Fibroblast of lung (primary cell): Measurements from ENCODE around the gene PDZRN4. TPM values are rescaled to one million over a fixed set of nuclear protein-coding genes. Genes with fewer than 3 reads are reported as not detected.
"Not testable (repeated sequence)": the region's sequence is repeated elsewhere in the genome, so short reads cannot be mapped to it uniquely, and the experiment has no call there.

Experiments used
- DNase-seq, 2 donors: peaks; one replicate each; pipeline versions ENCODE4 v3.0.0 to v3.0.0-alpha.2; 2010; ENCODE audit warnings: low read depth in 2 of 2
- H2AFZ ChIP-seq: 2 replicates; pipeline ENCODE4 v1.5.1; 2012; ENCODE audit warnings: low read length, control low read depth, inconsistent platforms
- H3K27ac ChIP-seq: 2 replicates; pipeline ENCODE4 v1.5.1; 2011; ENCODE audit warnings: low read length, control low read depth; ENCODE audit not compliant: insufficient read depth
- H3K27me3 ChIP-seq: 2 replicates; pipeline ENCODE4 v1.5.1; 2011; ENCODE audit warnings: mild to moderate bottlenecking, low read length; ENCODE audit not compliant: control insufficient read depth, insufficient read depth
- H3K36me3 ChIP-seq: 2 replicates; pipeline ENCODE4 v1.5.1; 2011; ENCODE audit warnings: low read length; ENCODE audit not compliant: control insufficient read depth, insufficient read depth
- H3K4me1 ChIP-seq: 2 replicates; pipeline ENCODE4 v1.5.1; 2011; ENCODE audit warnings: low read length; ENCODE audit not compliant: control insufficient read depth, insufficient read depth; ENCODE audit errors: extremely low read depth
- H3K4me2 ChIP-seq: 2 replicates; pipeline ENCODE4 v1.5.1; 2011; ENCODE audit warnings: low read length, control low read depth; ENCODE audit not compliant: insufficient read depth; ENCODE audit errors: extremely low read depth
- H3K4me3 ChIP-seq, 4 experiments: fragments of 200-600 bp in 1 of 4; sonication (generic) in 1 of 4; replicated peaks in 1 of 4; 2 replicates each; pipeline ENCODE4 v1.5.1; 2011 to 2016; ENCODE audit warnings: low read length in 4 of 4, low read depth in 3 of 4, mild to moderate bottlenecking in 3 of 4, control low read depth in 2 of 4, inconsistent platforms in 1 of 4, mixed read lengths in 1 of 4; ENCODE audit not compliant: insufficient read depth in 1 of 4; ENCODE audit errors: control extremely low read depth in 1 of 4
- H3K79me2 ChIP-seq: 2 replicates; pipeline ENCODE4 v1.5.1; 2012; ENCODE audit warnings: mild to moderate bottlenecking, low read length, inconsistent platforms; ENCODE audit not compliant: control insufficient read depth, insufficient read depth
- H3K9ac ChIP-seq: 2 replicates; pipeline ENCODE4 v1.5.1; 2011; ENCODE audit warnings: mild to moderate bottlenecking, low read length, control low read depth; ENCODE audit not compliant: insufficient read depth
- H3K9me3 ChIP-seq: 2 replicates; pipeline ENCODE4 v1.5.1; 2012; ENCODE audit warnings: low read depth, low read length; ENCODE audit not compliant: control insufficient read depth, insufficient read depth
- H4K20me1 ChIP-seq: 2 replicates; pipeline ENCODE4 v1.5.1; 2011; ENCODE audit warnings: low read length; ENCODE audit not compliant: control insufficient read depth, insufficient read depth; ENCODE audit errors: extremely low read depth
- EZH2 ChIP-seq: IDR thresholded peaks from 2 replicates; pipeline ENCODE4 v1.5.1; 2012; ENCODE audit warnings: low read length, control low read depth, mild to moderate bottlenecking; ENCODE audit errors: missing control alignments
- polyA plus RNA-seq, 2 donors: library from polyadenylated mRNA; depleted of rRNA in 1 of 2; stranded (reverse) in 1 of 2; unstranded in 1 of 2; fragments of >200 nt; gene quantifications; 2 replicates each; pipeline ENCODE4 v1.2.1, GENCODE V29; 2011 to 2012; ENCODE audit warnings: missing spikeins in 1 of 2
- total RNA-seq: library from RNA; depleted of rRNA; stranded (reverse); fragments of >200 nt; gene quantifications from 2 replicates; pipeline ENCODE4 v1.2.1, GENCODE V29; 2014
- TF ChIP-seq, protein P1 (sequence below), 2 donors: IDR thresholded peaks in 1 of 2; conservative IDR thresholded peaks in 1 of 2; 1 replicate in 1 of 2; 2 replicates in 1 of 2; pipeline ENCODE4 v1.5.1; 2011 to 2012; ENCODE audit warnings: low read length in 2 of 2, control low read depth in 1 of 2, inconsistent platforms in 1 of 2, low read depth in 1 of 2, mild to moderate bottlenecking in 1 of 2

The PDZRN4 gene
- total and polyA plus RNA-seq, 2 donors (not counting 1 experiment from before 2014, with no cell fraction given): not detected

DNA sequence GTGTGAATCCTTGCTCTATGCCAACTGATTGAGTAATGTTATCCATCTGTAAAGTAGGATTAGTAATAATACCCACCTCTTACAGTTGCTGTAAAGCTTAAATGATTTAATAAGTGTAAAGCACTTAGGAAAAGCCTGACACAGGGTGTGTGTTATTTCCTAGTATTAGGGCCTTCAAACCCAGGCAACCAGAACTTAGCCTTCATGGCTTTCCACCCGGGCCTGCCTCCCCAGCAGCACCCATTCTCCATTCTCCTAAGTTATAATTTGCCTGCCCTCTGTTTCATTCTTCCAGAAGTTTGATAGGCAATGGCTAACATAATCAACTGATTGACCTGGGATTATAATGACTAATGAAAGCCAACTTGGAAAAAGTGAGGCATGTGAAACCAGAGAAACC is 20.4 kb upstream of the PDZRN4 start:
- no peak for DNase-seq
- Histone ChIP-seq H3K9ac (no peak overlapping the region), H3K79me2 (no peaks in the 10 kb centered on the region), H3K9me3 (no peaks in the 10 kb centered on the region), H3K27me3 (no peaks in the 10 kb centered on the region), H4K20me1 (no peaks in the 10 kb centered on the region), H3K4me2 (no peak overlapping the region), H3K4me1 (no peaks in the 10 kb centered on the region), H3K4me3 (no peak overlapping the region), H3K27ac (no peak overlapping the region), H2AFZ (no peak overlapping the region), H3K36me3 (no peaks in the 10 kb centered on the region)
- TF ChIP-seq, protein P1, sequence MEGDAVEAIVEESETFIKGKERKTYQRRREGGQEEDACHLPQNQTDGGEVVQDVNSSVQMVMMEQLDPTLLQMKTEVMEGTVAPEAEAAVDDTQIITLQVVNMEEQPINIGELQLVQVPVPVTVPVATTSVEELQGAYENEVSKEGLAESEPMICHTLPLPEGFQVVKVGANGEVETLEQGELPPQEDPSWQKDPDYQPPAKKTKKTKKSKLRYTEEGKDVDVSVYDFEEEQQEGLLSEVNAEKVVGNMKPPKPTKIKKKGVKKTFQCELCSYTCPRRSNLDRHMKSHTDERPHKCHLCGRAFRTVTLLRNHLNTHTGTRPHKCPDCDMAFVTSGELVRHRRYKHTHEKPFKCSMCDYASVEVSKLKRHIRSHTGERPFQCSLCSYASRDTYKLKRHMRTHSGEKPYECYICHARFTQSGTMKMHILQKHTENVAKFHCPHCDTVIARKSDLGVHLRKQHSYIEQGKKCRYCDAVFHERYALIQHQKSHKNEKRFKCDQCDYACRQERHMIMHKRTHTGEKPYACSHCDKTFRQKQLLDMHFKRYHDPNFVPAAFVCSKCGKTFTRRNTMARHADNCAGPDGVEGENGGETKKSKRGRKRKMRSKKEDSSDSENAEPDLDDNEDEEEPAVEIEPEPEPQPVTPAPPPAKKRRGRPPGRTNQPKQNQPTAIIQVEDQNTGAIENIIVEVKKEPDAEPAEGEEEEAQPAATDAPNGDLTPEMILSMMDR (conservative IDR thresholded peaks at IDR 0.05 in 1 of 2, IDR thresholded peaks at IDR 0.05 in 1 of 2; ENCODE audit: low read depth in 1 of 2, low read length in 2 of 2): no peak
- TF ChIP-seq EZH2: no peak

DNA sequence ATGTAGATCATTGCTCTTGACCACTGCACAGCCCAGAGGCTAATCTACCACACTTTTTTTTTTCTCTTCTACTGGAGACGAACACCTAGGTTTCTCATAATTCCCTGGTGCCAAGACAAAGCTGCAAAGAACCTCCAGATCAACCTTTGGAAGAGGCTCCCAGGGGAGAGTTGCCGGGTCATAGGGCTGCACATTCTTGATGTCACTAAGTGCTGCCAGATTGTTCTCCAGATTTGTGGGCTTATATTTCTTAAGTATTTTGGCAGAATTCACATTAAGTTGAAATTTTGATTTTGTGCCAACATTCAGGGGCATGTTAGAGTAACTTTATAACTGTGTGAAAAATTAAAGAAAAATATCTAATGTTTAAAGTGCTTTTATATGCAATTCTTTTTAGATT is 13.5 kb upstream of the PDZRN4 start:
- TF ChIP-seq, protein P1 (conservative IDR thresholded peaks at IDR 0.05 in 1 of 2, IDR thresholded peaks at IDR 0.05 in 1 of 2; ENCODE audit: low read depth in 1 of 2, low read length in 2 of 2): no peak
- no peak for TF ChIP-seq EZH2
- no peaks in the 10 kb centered on the region for H3K4me1 ChIP-seq
- H3K27ac ChIP-seq: no peak overlapping the region
- no peaks in the 10 kb centered on the region for H3K79me2 ChIP-seq
- no peaks in the 10 kb centered on the region for H3K27me3 ChIP-seq
- DNase-seq: no peak
- H2AFZ ChIP-seq: no peak overlapping the region
- no peak overlapping the region for H3K4me2 ChIP-seq
- H4K20me1 ChIP-seq: no peaks in the 10 kb centered on the region
- H3K9ac ChIP-seq: no peak overlapping the region
- no peaks in the 10 kb centered on the region for H3K36me3 ChIP-seq
- no peak overlapping the region for H3K4me3 ChIP-seq
- no peaks in the 10 kb centered on the region for H3K9me3 ChIP-seq

DNA sequence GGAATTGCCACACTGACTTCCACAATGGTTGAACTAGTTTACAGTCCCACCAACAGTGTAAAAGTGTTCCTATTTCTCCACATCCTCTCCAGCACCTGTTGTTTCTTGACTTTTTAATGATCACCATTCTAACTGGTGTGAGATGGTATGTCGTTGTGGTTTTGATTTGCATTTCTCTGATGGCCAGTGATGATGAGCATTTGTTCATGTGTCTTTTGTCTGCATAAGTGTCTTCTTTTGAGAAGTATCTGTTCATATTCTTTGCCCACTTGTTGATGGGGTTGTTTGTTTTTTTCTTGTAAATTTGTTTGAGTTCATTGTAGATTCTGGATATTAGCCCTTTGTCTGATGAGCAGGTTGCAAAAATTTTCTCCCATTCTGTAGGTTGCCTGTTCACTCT is 8.6 kb upstream of the PDZRN4 start:
- DNase-seq, H2AFZ ChIP-seq, H3K27ac ChIP-seq, H3K4me3 ChIP-seq, H3K36me3 ChIP-seq, H4K20me1 ChIP-seq, H3K9ac ChIP-seq, H3K27me3 ChIP-seq, H3K4me2 ChIP-seq, H3K4me1 ChIP-seq, H3K79me2 ChIP-seq, H3K9me3 ChIP-seq: not testable (repeated sequence)
